PC-9 (cell line): ENCODE results near the gene MTA3. TPM values are rescaled to one million over a fixed set of nuclear protein-coding genes. Genes with fewer than 3 reads are reported as not detected.

ENCODE experiments used
- BruUV-seq: library from RNA; stranded (reverse); fragments of 400-500 nt; replicated peaks from 2 replicates; lab custom pipeline; 2021; lab: Mats Ljungman, UMichigan
- CTCF ChIA-PET: fragments of 300-600 bp; sonication (Branson Sonifier 250); formaldehyde crosslinking; loops from one replicate; lab custom pipeline; 2022; ENCODE audit warnings: antibody characterized with exemption; lab: Charles Lee
- POLR2A ChIA-PET: fragments of 300-600 bp; sonication (Branson Sonifier 250); formaldehyde crosslinking; loops from one replicate; lab custom pipeline; 2022; ENCODE audit warnings: antibody characterized with exemption; ENCODE audit not compliant: unreplicated experiment; lab: Charles Lee
- DNase-seq, 2 experiments: peaks; one replicate each; pipeline versions ENCODE4 v3.0.0 to v3.0.0-alpha.2; 2015 to 2022; ENCODE audit warnings: mixed read lengths in 1 of 2
- H2AFZ ChIP-seq: fragments of 200-600 bp; sonication (generic); 2 replicates; pipeline ENCODE4 v1.8.1; 2017; ENCODE audit warnings: antibody characterized with exemption
- H3F3A ChIP-seq: fragments of 200-600 bp; sonication (generic); 2 replicates; pipeline ENCODE4 v1.8.1; 2017; ENCODE audit warnings: antibody characterized with exemption, mild to moderate bottlenecking, low read depth; ENCODE audit not compliant: insufficient read depth
- H3K27ac ChIP-seq: fragments of 200-600 bp; sonication (generic); 2 replicates; pipeline ENCODE4 v1.6.1; 2016; ENCODE audit warnings: mixed run types
- H3K27me3 ChIP-seq: fragments of 200-600 bp; sonication (generic); 2 replicates; pipeline ENCODE4 v1.6.1; 2016; ENCODE audit warnings: low read depth, mixed run types; ENCODE audit not compliant: insufficient read depth
- H3K36me3 ChIP-seq: fragments of 200-600 bp; sonication (generic); 2 replicates; pipeline ENCODE4 v1.6.1; 2016; ENCODE audit warnings: low read depth, mixed run types
- H3K4me1 ChIP-seq: fragments of 200-600 bp; sonication (generic); replicated peaks from 2 replicates; pipeline ENCODE4 v1.6.1; 2016; ENCODE audit warnings: mixed run types; ENCODE audit not compliant: insufficient read depth
- H3K4me2 ChIP-seq: fragments of 200-600 bp; sonication (generic); 2 replicates; pipeline ENCODE4 v1.6.1; 2017; ENCODE audit warnings: mixed run types
- H3K4me3 ChIP-seq: fragments of 200-600 bp; sonication (generic); 2 replicates; pipeline ENCODE4 v1.6.1; 2016; ENCODE audit warnings: mixed run types
- H3K79me2 ChIP-seq: fragments of 200-600 bp; sonication (generic); 2 replicates; pipeline ENCODE4 v1.6.1; 2017; ENCODE audit warnings: low read depth, mixed run types
- H3K9me2 ChIP-seq: fragments of 200-600 bp; sonication (generic); 2 replicates; pipeline ENCODE4 v1.8.1; 2017; ENCODE audit warnings: mild to moderate bottlenecking; ENCODE audit not compliant: insufficient read depth
- H3K9me3 ChIP-seq: fragments of 200-600 bp; sonication (generic); 2 replicates; pipeline ENCODE4 v1.8.1; 2016; ENCODE audit warnings: low read depth; ENCODE audit not compliant: insufficient read depth
- H4K20me1 ChIP-seq: fragments of 200-600 bp; sonication (generic); 2 replicates; pipeline ENCODE4 v1.8.1; 2017; ENCODE audit not compliant: insufficient read depth
- EZH2 ChIP-seq: fragments of 200-600 bp; sonication (generic); IDR thresholded peaks from 2 replicates; pipeline ENCODE4 v1.8.0; 2017; ENCODE audit warnings: antibody characterized with exemption, low read depth
- intact Hi-C: fragments of 100-400 bp; cut with micrococcal nuclease; formaldehyde crosslinking; loops from one replicate; pipeline ENCODE4 v1.10.0; 2022; ENCODE audit not compliant: unreplicated experiment
- total RNA-seq: library from RNA; stranded (reverse); gene quantifications from 2 replicates; pipeline ENCODE4 v1.2.3, GENCODE V29; 2021
- TF ChIP-seq, protein P1 (sequence below): fragments of 200-600 bp; sonication (generic); conservative IDR thresholded peaks from 2 replicates; pipeline ENCODE4 v1.6.1; 2017; ENCODE audit warnings: mixed run types, antibody characterized with exemption, mild to moderate bottlenecking, moderate library complexity

MTA3 gene
- total RNA-seq, 1 experiment from 2014 or later, result 89.8 TPM

- Histone ChIP-seq H3K9me2 (no peaks in the 10 kb centered on the region), H4K20me1 (no peaks in the 10 kb centered on the region), H3K27me3 (no peaks in the 10 kb centered on the region), H3K4me1 (no peaks in the 10 kb centered on the region), H3K4me3 (no peak overlapping the region), H3F3A (peaks cover 5% of the 10 kb centered on the region; the same call in 1 of the 2 replicates), H3K27ac (no peak overlapping the region), H3K36me3 (peaks cover 17% of the 10 kb centered on the region), H3K4me2 (no peak overlapping the region), H3K9me3 (no peaks in the 10 kb centered on the region), H2AFZ (no peak overlapping the region), H3K79me2 (no peaks in the 10 kb centered on the region)
- BruUV-seq, result no TSS peak
- TF ChIP-seq, protein P1, sequence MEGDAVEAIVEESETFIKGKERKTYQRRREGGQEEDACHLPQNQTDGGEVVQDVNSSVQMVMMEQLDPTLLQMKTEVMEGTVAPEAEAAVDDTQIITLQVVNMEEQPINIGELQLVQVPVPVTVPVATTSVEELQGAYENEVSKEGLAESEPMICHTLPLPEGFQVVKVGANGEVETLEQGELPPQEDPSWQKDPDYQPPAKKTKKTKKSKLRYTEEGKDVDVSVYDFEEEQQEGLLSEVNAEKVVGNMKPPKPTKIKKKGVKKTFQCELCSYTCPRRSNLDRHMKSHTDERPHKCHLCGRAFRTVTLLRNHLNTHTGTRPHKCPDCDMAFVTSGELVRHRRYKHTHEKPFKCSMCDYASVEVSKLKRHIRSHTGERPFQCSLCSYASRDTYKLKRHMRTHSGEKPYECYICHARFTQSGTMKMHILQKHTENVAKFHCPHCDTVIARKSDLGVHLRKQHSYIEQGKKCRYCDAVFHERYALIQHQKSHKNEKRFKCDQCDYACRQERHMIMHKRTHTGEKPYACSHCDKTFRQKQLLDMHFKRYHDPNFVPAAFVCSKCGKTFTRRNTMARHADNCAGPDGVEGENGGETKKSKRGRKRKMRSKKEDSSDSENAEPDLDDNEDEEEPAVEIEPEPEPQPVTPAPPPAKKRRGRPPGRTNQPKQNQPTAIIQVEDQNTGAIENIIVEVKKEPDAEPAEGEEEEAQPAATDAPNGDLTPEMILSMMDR, result no peak
- TF ChIP-seq EZH2, result no peak
- DNase-seq, result no peak
- intact Hi-C loops, result no loop called here
- ChIA-PET CTCF (no interaction called here), POLR2A (interaction anchor here (0.6 kb wide), 1 partner anchor 10 kb away, joined by 7 read pairs; no protein-coding TSS in a partner anchor)
Observed at GRCh38 chr2:42712934-42713333, 144.5 kb downstream of the MTA3 start.

- H4K20me1 ChIP-seq, result no peaks in the 10 kb centered on the region
- H3K79me2 ChIP-seq, result no peaks in the 10 kb centered on the region
- intact Hi-C loops, result no loop called here
- no peaks in the 10 kb centered on the region for H3K9me3 ChIP-seq
- no peaks in the 10 kb centered on the region for H3K9me2 ChIP-seq
- H3K27me3 ChIP-seq, result no peaks in the 10 kb centered on the region
- no TSS peak for BruUV-seq
- CTCF ChIA-PET, result no interaction called here
- H3F3A ChIP-seq, result peaks cover 5% of the 10 kb centered on the region; the same call in 1 of the 2 replicates
- H3K27ac ChIP-seq, result no peak overlapping the region
- no peak for TF ChIP-seq EZH2
- TF ChIP-seq, protein P1, result no peak
- H3K36me3 ChIP-seq, result 0 out of 2 replicates have a peak, but pooled peaks cover 8% of the 10 kb centered on the region
- H3K4me3 ChIP-seq, result no peak overlapping the region
- H3K4me1 ChIP-seq, result no peaks in the 10 kb centered on the region
- no peak overlapping the region for H3K4me2 ChIP-seq
- DNase-seq, result no peak
- POLR2A ChIA-PET, result interaction anchor here (0.7 kb wide), 1 partner anchor 329 kb away, joined by 5 read pairs; no protein-coding TSS in a partner anchor
- no peak overlapping the region for H2AFZ ChIP-seq
Observed at GRCh38 chr2:42713920-42714319, 145.5 kb downstream of the MTA3 start.

GRCh38 chr2:42714686-42715085 is 146.3 kb downstream of the MTA3 start:
- intact Hi-C loops, result no loop called here
- H3K27me3 ChIP-seq, result no peaks in the 10 kb centered on the region
- H3K9me2 ChIP-seq, result no peaks in the 10 kb centered on the region
- peaks cover 5% of the 10 kb centered on the region; the same call in 1 of the 2 replicates for H3F3A ChIP-seq
- POLR2A ChIA-PET, result no interaction called here
- TF ChIP-seq, protein P1, result no peak
- no peak for TF ChIP-seq EZH2
- H3K79me2 ChIP-seq, result no peaks in the 10 kb centered on the region
- H4K20me1 ChIP-seq, result no peaks in the 10 kb centered on the region
- CTCF ChIA-PET, result no interaction called here
- H3K36me3 ChIP-seq, result 0 out of 2 replicates have a peak, but pooled peaks cover 3% of the 10 kb centered on the region
- no peaks in the 10 kb centered on the region for H3K4me1 ChIP-seq
- no peak overlapping the region for H3K27ac ChIP-seq
- no peak overlapping the region for H3K4me3 ChIP-seq
- H3K4me2 ChIP-seq, result no peak overlapping the region
- no TSS peak for BruUV-seq
- no peak overlapping the region for H2AFZ ChIP-seq
- DNase-seq, result no peak
- H3K9me3 ChIP-seq, result no peaks in the 10 kb centered on the region
